ENCODE measurements around the gene SNRK. TPM values are rescaled to one million over a fixed set of nuclear protein-coding genes. Genes with fewer than 3 reads are reported as not detected.
"Not testable (repeated sequence)": the region's sequence is repeated elsewhere in the genome, so short reads cannot be mapped to it uniquely, and the experiment has no call there.

SNRK gene
- total RNA-seq, 2 experiments from 2014 or later, result 25.2 to 25.6 TPM

- POLR2A ChIA-PET, result no interaction called here
- CTCF ChIA-PET, result no interaction called here
Observed at GRCh38 chr3:43335799-43336198, 49.5 kb downstream of the SNRK start.

- POLR2A ChIA-PET, result no interaction called here
- CTCF ChIA-PET, result no interaction called here
Observed at GRCh38 chr3:43338295-43338694, 52.0 kb downstream of the SNRK start.

DNA sequence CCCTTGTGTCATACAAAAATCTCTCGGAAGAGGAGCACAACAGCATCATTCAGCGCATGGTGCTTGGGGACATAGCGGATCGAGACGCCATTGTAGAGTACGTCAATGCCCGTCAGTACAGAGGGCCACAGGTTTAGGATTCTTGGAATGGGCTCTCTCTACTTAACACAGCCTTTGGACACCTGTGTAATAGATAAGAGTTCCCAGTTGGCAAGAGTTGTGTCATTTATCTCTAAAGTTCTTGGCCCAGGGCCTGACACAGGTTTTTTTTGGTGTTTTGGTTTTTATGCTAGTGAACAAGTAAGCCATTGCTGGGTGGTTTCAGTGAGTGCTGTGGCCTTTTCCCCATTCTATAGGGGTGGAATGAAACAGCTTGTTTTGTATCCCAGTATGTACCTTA, 54.1 kb downstream of the SNRK start:
- POLR2A ChIA-PET, result no interaction called here
- CTCF ChIA-PET, result no interaction called here

- ChIA-PET CTCF (no interaction called here), POLR2A (no interaction called here)
Observed at GRCh38 chr3:43341788-43342187, 55.4 kb downstream of the SNRK start.

DNA sequence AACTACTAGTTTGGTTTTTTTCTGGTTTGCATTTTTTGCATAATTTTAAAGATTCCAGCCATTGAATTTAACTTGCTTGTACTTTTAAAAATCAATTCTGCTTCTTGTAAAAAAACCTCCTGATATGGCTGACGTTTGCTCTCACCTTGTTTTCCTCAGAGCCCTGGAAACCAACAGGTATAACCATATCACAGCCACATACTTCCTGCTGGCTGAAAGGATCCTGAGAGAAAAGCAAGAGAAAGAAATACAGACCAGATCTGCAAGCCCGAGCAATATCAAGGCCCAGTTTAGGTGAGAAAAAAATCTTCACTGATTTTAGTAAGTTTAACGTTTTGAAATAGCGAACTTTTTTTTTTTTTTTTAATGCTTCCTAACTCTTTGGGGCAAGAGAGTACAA, 56.8 kb downstream of the SNRK start:
- POLR2A ChIA-PET, result no interaction called here
- CTCF ChIA-PET, result no interaction called here

DNA sequence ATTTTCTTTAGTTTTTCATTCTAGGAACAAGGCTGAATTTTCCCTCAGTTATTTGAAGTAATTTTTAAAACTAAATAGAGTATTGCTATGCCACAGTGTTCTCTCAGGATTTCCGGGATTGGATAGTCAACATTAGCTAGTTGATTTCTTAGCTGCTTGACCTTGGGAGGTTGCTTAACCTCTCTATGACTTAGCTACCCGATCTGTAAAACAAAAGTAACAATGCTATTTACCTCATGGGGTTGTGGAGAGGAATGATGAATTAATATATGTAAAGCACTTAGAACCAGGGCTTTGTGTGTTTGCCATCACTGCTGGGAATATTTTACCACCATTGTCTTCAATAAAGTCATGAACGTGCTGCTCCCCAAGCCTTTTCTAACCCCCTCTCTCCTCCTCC, 57.5 kb downstream of the SNRK start:
- CTCF ChIA-PET, result no interaction called here
- POLR2A ChIA-PET, result no interaction called here

DNA sequence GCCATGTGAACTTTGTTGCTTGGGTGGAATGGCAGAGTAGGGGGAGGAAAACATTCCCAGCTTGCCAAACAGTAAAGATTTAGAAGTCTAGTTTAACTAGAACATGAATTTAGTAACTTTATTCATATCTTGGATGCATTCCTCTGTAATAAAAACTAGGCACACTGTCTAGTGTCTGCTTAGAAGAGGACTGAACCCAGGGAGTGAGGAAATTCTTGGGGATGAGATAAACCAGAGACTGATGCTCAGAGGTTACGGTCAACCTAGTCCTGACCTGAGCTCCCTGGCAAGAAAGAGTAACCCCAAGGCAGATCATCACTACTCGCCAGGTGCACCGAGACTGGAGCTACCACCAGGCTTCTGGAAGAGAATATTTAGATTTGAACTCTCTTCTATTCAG, 58.2 kb downstream of the SNRK start:
- POLR2A ChIA-PET, result no interaction called here

DNA sequence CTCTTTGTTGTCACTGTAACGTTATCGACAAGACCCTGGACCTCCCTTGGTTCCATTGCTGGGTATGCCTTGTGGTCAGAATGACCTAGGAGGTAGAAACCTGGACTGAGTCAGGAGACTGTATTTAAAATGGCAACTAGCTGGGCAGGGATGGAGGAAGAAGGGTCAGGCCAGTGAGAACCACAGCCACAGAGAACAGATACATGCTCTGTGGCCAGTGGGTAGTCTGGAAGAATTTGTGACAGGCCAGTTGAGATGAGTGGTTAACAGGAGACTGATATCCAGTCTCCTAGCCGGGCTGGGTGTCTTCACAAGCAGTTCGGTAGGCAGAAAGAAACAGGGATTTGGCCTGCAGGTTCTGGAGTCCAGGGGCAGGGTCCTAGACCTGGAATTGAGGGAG, 58.9 kb downstream of the SNRK start:
- POLR2A ChIA-PET, result no interaction called here

More for the DNA sequence above, 58.2 kb downstream of the SNRK start:
- CTCF ChIA-PET, result no interaction called here

DNA sequence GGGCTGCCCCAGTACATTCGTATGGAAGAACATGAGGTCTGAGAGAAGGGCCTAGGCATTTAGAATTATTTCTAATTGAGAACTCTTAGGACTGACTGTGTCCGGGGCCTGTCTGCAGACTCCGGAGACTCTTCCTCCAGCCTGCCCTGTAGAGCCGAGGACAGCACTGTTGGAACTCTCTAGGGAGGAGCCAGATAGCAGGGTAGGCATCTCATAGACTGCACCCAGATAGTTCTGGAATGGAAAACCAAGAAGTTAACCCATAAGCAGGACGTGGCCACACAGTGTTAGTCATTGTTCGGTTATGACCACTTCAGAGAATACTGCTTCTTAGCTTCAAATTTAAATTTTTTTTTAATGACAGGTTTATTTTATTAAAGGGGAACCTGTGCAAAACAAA, 59.5 kb downstream of the SNRK start:
- POLR2A ChIA-PET, result interaction anchor here (0.6 to 1.0 kb wide), 3 partner anchors 51 to 344 kb away, joined by 3 to 10 read pairs (median 4); no protein-coding TSS in a partner anchor
- CTCF ChIA-PET, result interaction anchor here (1.0 to 2.5 kb wide), 2 partner anchors 18 to 156 kb away, joined by 3 to 6 read pairs; no protein-coding TSS in a partner anchor

More for the DNA sequence above, 58.9 kb downstream of the SNRK start:
- CTCF ChIA-PET, result no interaction called here

GRCh38 chr3:43346978-43347749, 60.8 kb downstream of the SNRK start:
- ChIA-PET CTCF (interaction anchor here (0.8 to 2.5 kb wide), 2 partner anchors 19 to 77 kb away, joined by 3 to 6 read pairs; no protein-coding TSS in a partner anchor), POLR2A (interaction anchor here (0.6 to 1.0 kb wide), 2 partner anchors 113 to 529 kb away, joined by 3 to 10 read pairs; no protein-coding TSS in a partner anchor)

GRCh38 chr3:43347774-43348173, 61.4 kb downstream of the SNRK start:
- ChIA-PET CTCF (interaction anchor here (2.5 kb wide), 1 partner anchor 20 kb away, joined by 6 read pairs; no protein-coding TSS in a partner anchor), POLR2A (no interaction called here)

DNA sequence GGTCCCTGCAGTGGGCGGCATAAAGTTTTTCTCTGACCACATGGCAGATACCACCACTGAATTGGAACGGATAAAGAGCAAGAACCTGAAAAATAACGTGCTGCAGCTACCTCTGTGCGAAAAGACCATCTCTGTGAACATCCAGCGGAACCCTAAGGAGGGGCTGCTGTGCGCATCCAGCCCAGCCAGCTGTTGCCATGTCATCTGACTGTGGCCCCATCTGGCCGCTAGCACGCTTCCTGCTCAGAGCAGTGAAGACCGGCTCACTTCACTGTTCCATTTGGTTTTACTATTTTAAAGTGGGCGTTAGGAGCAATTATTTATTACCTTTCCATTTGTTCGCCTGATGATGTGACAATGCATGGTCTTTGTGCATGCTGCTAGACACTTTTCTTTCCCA, 62.0 kb downstream of the SNRK start:
- ChIA-PET POLR2A (no interaction called here), CTCF (no interaction called here)

- ChIA-PET CTCF (no interaction called here), POLR2A (no interaction called here)
Observed at GRCh38 chr3:43348852-43349574, 62.7 kb downstream of the SNRK start.

DNA sequence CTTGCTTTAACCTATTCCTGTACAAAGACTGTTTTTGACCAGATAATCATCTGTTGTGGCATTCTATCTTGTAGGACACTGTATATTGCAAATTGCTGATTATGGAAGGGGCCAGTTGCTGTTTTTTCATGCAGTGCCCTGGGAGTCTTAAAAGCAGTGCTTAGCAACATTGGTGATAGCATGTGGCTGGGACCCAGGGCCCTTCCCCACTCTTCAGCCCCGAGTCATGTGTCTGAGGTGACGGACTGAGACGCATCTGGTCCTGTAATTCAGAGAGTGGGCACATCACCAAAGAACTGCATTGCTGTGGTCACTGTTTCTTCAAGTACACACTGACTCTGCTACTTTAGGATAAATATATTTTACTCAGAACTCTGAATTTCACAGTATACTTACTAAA, 63.4 kb downstream of the SNRK start:
- POLR2A ChIA-PET, result no interaction called here
- CTCF ChIA-PET, result no interaction called here

GRCh38 chr3:43353393-43353792, 67.1 kb downstream of the SNRK start:
- CTCF ChIA-PET, result no interaction called here
- POLR2A ChIA-PET, result no interaction called here

DNA sequence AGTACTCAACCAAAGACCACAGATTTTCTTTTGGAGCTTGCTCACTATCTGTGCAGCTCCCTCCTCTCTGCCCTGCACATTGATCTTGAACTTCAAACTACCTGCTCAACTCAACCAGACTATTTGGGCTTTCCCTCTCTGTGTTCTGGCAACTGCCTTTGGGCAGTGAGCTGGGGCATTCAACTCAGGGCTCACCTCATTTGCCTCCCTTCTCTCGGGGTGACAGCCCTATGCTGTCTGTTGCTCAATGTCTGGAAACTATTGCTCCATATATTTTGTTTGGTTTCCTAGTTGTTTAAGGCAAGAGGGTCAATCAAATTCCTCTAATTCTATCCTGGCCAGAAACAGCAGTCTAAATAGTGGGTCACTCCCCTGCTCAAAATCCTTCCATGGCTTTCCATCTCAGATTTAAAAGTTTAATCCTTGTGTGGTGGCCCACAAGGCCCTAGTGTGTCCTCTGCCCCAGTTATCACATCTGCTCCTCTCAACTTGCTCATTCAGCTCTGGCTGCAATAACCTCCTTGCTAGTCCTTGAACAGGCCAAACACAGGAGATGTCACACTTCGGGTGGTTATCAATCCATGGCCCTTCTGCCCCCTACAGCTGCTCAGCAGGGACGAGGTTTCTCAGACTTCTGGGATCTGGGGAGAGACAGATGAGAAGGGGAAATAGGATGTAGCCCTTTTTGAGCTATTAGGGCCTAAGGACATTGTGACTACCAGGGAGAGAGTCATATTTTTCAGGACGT, 67.8 kb downstream of the SNRK start:
- CTCF ChIA-PET, result no interaction called here
- POLR2A ChIA-PET, result no interaction called here

DNA sequence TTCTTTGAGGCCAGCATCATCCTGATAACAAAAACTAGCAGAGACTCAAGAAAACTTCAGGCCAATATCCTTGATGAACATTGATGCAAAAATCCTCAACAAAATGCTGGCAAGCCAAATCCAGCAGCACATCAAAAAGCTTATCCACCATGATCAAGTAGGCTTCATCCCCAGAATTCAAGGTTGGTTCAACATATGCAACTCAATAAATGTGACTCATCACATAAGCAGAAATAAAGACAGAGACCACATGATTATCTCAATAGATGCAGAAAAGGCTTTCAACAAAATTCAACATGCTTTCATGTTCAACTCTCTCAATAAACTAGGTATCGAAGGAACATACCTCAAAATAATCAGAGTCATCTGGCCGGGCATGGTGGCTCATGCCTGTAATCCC, 69.7 kb downstream of the SNRK start:
- POLR2A ChIA-PET, CTCF ChIA-PET: not testable (repeated sequence)

- POLR2A ChIA-PET, result no interaction called here
- CTCF ChIA-PET, result no interaction called here
Observed at GRCh38 chr3:43361077-43361476, 74.7 kb downstream of the SNRK start.

- POLR2A ChIA-PET, result no interaction called here
- CTCF ChIA-PET, result no interaction called here
Observed at GRCh38 chr3:43362183-43362582, 75.8 kb downstream of the SNRK start.

DNA sequence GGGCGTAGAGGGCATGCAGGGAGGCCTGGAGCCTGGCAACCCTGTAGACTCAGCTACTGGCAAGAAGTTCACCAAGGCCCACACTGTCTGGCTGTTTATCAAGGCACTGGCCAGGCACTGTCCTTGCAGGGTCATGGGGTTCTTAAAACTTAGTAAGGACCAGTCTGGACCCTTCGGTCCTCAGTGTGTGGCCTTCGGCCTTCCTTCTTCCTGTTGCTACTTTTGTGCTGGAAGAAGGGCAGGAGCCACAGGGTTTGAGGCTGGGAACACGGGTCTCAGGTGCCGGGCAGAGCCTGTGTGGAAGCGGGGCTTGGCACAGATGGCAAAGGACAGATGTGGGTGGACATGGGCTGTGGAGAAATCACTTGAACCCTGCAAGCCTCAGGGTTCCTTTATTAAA, 76.6 kb downstream of the SNRK start:
- POLR2A ChIA-PET, result no interaction called here
- CTCF ChIA-PET, result no interaction called here

Data from activated CD8-positive, alpha-beta memory T cell treated with anti-CD3 and anti-CD28 coated beads for 36 hours (primary cell).